Heart right ventricle (tissue), 16 donors: ENCODE measurements around the gene KCNJ4. TPM values are rescaled to one million over a fixed set of nuclear protein-coding genes. Genes with fewer than 3 reads are reported as not detected.

Source experiments
- ATAC-seq, 8 donors: fragments of 200-7000 bp; cut with Tn5 transposase; one replicate each; pipeline ENCODE4 v1.9.1; 2020; ENCODE audit warnings: mild to moderate bottlenecking in 8 of 8, moderate library complexity in 8 of 8, moderate number of reproducible peaks in 1 of 8
- DNase-seq, 2 donors: peaks; one replicate each; pipeline ENCODE4 v3.0.0-alpha.2; 2020
- H3K27ac ChIP-seq, 10 donors: fragments of 200-600 bp; sonication (generic) in 2 of 10; one replicate each; pipeline versions ENCODE4 v1.5.0 to v1.8.0; 2020 to 2022; ENCODE audit warnings: mild to moderate bottlenecking in 3 of 10
- H3K27me3 ChIP-seq, 7 donors: fragments of 200-600 bp; one replicate each; pipeline ENCODE4 v1.8.0; 2021 to 2022; ENCODE audit warnings: mild to moderate bottlenecking in 2 of 7
- H3K36me3 ChIP-seq, 9 donors: fragments of 200-600 bp; sonication (generic) in 1 of 9; one replicate each; pipeline versions ENCODE4 v1.5.0 to v1.8.0; 2020 to 2022; ENCODE audit warnings: mild to moderate bottlenecking in 2 of 9
- H3K4me1 ChIP-seq, 9 donors: fragments of 200-600 bp; sonication (generic) in 1 of 9; one replicate each; pipeline versions ENCODE4 v1.5.0 to v1.8.0; 2020 to 2022; ENCODE audit warnings: mild to moderate bottlenecking in 4 of 9
- H3K4me3 ChIP-seq, 10 donors: fragments of 200-600 bp; sonication (generic) in 2 of 10; one replicate each; pipeline versions ENCODE4 v1.5.0 to v1.8.0; 2020 to 2022; ENCODE audit warnings: mild to moderate bottlenecking in 7 of 10, moderate library complexity in 2 of 10
- H3K9me3 ChIP-seq, 11 donors: fragments of 200-600 bp in 10 of 11; sonication (generic) in 2 of 11; one replicate each; pipeline versions ENCODE4 v1.5.0 to v1.8.0; 2013 to 2022; ENCODE audit warnings: mild to moderate bottlenecking in 2 of 11, control low read depth in 1 of 11, moderate library complexity in 1 of 11
- WGBS, 2 donors: extraction: QIAGEN DNeasy Blood & Tissue Kit; methylation state at CpG; one replicate each; pipeline ENCODE4 v1.1.7; 2013; ENCODE audit warnings: inconsistent platforms in 1 of 2; 5-methylcytosine and 5-hydroxymethylcytosine counted together
- intact Hi-C, 10 donors: fragments of 100-400 bp; cut with DNase I; formaldehyde crosslinking; loops; one replicate each; pipeline versions ENCODE4 v1.11.1 to v1.14.2; 2022
- polyA plus RNA-seq, 2 donors: library from polyadenylated mRNA; stranded (reverse); fragments of 200-250 nt; gene quantifications; one replicate each; pipeline ENCODE4 v1.2.3, GENCODE V29; 2013
- total RNA-seq, 10 donors: library from RNA; stranded (reverse); fragmentation: NEBNext Ultra II Directional in 3 of 10; extraction: Animal tissue kit (Norgen Biotek cat#: 25700) in 3 of 10; gene quantifications; one replicate each; pipeline versions ENCODE4 v1.2.1 to v1.2.4, GENCODE V29; 2021 to 2023
- TF ChIP-seq, protein P1 (sequence below), 9 donors: fragments of 200-600 bp; sonication (generic) in 2 of 9; IDR thresholded peaks; one replicate each; pipeline versions ENCODE4 v1.5.0 to v1.8.0; 2021 to 2022; ENCODE audit warnings: antibody characterized with exemption in 9 of 9, mild to moderate bottlenecking in 5 of 9, moderate library complexity in 1 of 9
- donor health status: Arrhythmogenic right ventricular cardiomyopathy.
- donor health status: ischemic (EF 13 %, LVEDD 7.1; RV severe dilation, severe dysfunction).
- donor health status: healthy with polysubstance abuse.
- donor health status: DM: no; HTN: yes; CAD: no.
- donor health status: DM: no; HTN: no; CAD: no.
- donor health status: ischemic (EF 25% LVEDD 6.9; RV normal size, moderate dysfunction).
- donor health status: ischemic (EF 25% LVEDD 5.7; RV mildly dilated, moderate dysfunction).
- donor health status: healthy.
- donor health status: DM: yes; HTN: yes; CAD: no.
- donor health status: Ischemic cardiomyopathy.
- donor health status: ischemic (EF 35%, LVEDD 5.7; RV mildly dilated, moderate dysfunction).
- donor health status: nonischemic (EF 11% LVEDD 7.7; RV severe dilation, severe dysfunction).
- donor health status: DM: yes; HTN: yes; CAD: no.
- donor health status: PGD.
- donor health status: ischemic (EF 29% LVEDD 5.4; RV normal size, mild dysfunction).
- donor health status: nonischemic (EF 23%, LVEDD 6.1; RV moderate dilation, normal function).

The KCNJ4 gene
- total and polyA plus RNA-seq, 12 donors, result 4.9 to 93.3 (median 33.9) TPM

DNA sequence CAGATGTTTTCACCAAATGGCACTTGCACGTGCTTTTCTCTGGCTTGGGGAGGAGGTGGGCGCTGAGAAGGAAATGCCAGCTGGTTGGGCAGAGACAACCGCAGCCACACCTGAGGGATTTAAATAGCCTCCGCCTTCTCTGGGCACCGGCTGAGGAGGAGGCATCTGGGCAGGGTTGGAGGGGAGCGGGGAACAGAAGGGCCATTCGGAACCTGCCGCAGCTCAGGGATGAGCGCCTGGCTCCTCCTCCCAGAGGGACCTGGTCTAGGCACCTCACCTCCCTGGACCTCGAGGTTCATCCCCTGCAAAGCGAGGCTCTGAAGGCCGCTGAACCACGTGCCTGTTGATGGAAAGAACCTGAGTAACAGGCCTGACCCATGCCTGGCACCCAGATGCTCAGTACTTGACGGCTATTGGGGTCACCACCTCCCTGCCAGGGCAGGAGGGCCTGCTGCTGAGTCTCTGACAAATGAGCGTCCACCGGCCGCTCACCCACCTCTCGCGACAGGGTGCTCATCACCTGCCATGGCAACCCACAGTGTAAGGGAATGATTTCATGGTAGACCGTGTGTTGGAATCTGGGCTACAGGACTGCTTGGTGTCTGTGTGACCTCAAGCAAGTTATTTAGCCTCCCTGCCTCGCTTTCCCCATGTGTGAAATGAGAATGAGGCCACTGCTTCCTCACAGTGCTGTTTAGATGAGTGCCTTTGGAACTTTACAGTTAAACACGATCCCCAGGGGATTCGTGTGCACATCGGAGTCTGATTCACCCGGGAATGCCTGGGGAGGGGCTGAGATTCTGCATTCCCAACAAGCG, 10.9 kb upstream of the KCNJ4 start:
- Histone ChIP-seq H3K36me3 (no peaks in the 10 kb centered on the region), H3K4me3 (no peak overlapping the region), H3K27me3 (peaks cover 0 to 81% (median 0%) of the 10 kb centered on the region in 7 donors), H3K4me1 (peaks cover 3 to 48% (median 35%) of the 10 kb centered on the region in 9 donors), H3K27ac (no peak overlapping the region), H3K9me3 (no peaks in the 10 kb centered on the region)
- 81 to 83% methylated on average over 26 of the region's 26 CpGs for WGBS, 2 donors
- ATAC-seq (no peak), DNase-seq (no peak)
- TF ChIP-seq, protein P1, sequence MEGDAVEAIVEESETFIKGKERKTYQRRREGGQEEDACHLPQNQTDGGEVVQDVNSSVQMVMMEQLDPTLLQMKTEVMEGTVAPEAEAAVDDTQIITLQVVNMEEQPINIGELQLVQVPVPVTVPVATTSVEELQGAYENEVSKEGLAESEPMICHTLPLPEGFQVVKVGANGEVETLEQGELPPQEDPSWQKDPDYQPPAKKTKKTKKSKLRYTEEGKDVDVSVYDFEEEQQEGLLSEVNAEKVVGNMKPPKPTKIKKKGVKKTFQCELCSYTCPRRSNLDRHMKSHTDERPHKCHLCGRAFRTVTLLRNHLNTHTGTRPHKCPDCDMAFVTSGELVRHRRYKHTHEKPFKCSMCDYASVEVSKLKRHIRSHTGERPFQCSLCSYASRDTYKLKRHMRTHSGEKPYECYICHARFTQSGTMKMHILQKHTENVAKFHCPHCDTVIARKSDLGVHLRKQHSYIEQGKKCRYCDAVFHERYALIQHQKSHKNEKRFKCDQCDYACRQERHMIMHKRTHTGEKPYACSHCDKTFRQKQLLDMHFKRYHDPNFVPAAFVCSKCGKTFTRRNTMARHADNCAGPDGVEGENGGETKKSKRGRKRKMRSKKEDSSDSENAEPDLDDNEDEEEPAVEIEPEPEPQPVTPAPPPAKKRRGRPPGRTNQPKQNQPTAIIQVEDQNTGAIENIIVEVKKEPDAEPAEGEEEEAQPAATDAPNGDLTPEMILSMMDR (IDR thresholded peaks at IDR 0.05), result no peak
- intact Hi-C loops, result loop anchor here in 4 of 10 donors (5.0 kb wide), 3 partner anchors 36 to 49 kb away; partner anchors contain the start of gene DDX17 (in 1 of the 4)

DNA sequence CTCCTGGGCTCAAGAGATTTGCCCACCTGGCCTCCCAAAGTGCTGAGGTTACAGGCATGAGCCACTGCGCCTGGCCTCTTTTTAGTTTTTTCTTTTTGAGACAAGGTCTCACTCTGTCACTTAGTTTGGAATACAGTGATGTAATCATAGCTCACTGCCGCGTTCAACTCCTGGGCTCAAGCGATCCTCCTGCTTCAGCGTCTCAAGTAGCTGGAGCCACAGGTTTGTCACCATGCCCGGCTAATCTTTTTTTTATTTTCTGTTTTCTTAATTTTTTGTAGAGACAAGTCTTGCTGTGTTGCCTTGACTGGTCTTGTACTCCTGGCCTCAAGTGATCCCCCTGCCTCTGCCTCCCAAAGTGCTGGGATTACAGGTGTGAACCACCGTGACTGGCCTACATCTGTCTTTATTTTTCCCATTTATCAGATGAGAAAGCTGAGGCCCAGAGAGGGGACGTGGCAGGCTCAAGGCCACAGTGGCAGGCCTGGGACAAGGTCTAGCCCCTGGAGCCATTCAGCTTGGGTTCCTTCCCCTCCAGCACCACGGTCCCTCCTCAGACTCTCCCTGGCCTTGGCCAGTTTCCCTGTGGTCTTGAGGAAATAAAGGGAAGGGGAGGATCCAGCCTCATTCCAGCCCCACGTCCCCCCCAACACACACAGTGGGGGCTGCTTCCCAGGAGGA, 10.1 kb upstream of the KCNJ4 start:
- intact Hi-C loops, result loop anchor here in 5 of 10 donors (5.0 kb wide), 3 partner anchors 37 to 48 kb away; partner anchors contain the start of gene DDX17 (in 2 of the 5)
- Histone ChIP-seq H3K27me3 (peaks cover 0 to 88% (median 1%) of the 10 kb centered on the region in 7 donors), H3K4me3 (no peak overlapping the region), H3K9me3 (no peaks in the 10 kb centered on the region), H3K4me1 (peaks cover 3 to 51% (median 37%) of the 10 kb centered on the region in 9 donors), H3K27ac (no peak overlapping the region), H3K36me3 (no peaks in the 10 kb centered on the region)
- TF ChIP-seq, protein P1 (IDR thresholded peaks at IDR 0.05), result no peak
- no peak for ATAC-seq
- no peak for DNase-seq
- WGBS, 2 donors, result 87 to 88% methylated on average over 10 of the region's 10 CpGs

DNA sequence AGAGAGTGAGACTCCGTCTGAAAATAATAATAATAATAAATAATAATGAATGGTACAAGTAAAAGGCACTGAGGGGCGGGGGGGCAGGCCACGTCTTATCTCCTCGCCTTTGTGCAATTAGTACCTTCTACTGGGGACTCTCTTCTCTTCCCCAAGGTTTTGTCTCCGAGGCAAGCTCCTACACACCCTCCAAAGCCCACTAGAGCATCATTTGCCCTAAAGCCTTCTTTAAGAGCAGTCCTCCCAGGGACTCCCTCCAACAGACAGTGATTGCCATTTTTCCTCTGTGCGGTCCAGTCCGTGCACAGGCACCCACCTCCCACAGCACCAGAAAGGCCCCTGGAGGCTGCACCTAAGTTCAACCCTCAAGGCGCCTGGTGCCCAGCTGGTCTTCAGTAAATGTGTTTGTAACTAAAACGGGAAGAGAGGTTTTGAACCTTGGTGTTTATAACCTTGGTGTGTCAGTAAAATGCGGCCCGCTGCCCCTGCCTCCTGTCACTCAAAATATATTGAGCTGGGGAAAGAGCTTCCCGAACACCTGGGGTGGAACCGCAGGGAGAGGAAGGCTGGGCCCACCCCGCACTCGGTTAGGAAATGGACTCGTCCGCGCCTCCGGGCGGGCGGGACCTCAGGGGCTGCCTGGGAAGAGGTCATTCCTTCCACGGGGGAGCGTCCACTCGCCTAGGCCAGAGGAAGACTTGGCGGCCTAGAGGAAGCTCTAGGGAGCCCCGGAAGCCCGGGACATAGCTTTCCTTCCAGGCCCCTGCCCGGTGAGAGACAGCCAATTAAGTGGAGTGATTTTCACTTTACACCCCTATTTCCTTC, 8.2 kb upstream of the KCNJ4 start:
- intact Hi-C loops, result loop anchor here in 1 of 10 donors (5.0 kb wide), 1 partner anchor 44 kb away; the partner anchor contains the start of gene DDX17
- 31 to 35% methylated on average over 26 to 28 of the region's 28 CpGs for WGBS, 2 donors
- DNase-seq, result peak; percentile 75 to 78

More for the DNA sequence above, 8.2 kb upstream of the KCNJ4 start:
- peak; percentile 69 to 85 (median 77) for ATAC-seq
- peak overlapping the region in 7 of 10 donors; percentile 20 to 77 (median 63) for H3K27ac ChIP-seq
- peak overlapping the region in 7 of 10 donors; percentile 10 to 43 (median 33) for H3K4me3 ChIP-seq
- H3K9me3 ChIP-seq, result no peaks in the 10 kb centered on the region
- no peaks in the 10 kb centered on the region for H3K36me3 ChIP-seq
- TF ChIP-seq, protein P1 (IDR thresholded peaks at IDR 0.05), result peak in 4 of 9 donors; percentile 7 to 32 (median 24)
- H3K4me1 ChIP-seq, result peaks cover 3 to 46% (median 26%) of the 10 kb centered on the region in 9 donors
- H3K27me3 ChIP-seq, result peaks cover 0 to 98% (median 18%) of the 10 kb centered on the region in 7 donors
